Measurements from ENCODE around the gene DENND5B.
"Not testable (repeated sequence)": the region's sequence is repeated elsewhere in the genome, so short reads cannot be mapped to it uniquely, and the experiment has no call there.

The DENND5B gene

DNA sequence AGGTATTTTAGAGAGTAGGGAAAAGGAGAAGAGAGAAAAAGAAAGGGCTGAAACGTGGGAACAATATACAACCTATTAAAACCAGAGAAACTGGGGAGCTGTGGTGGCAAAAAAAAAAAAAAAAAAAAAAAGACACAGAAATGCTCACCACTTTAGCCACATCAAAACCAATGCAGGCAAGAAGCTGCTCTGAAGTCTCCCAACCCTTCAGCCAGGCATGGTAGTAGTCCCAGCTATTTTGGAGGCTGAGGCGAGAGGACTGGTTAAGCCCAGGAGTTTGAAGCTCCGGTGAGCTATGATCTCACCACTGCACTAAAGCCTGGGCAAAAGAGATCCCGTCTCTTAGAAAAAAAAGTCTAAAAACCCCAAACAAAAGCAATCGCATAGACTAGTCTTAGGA is 33.2 kb downstream of the DENND5B start:
- DNase-seq (ENCODE audit: low read depth in 2 of 2): no peak

DNA sequence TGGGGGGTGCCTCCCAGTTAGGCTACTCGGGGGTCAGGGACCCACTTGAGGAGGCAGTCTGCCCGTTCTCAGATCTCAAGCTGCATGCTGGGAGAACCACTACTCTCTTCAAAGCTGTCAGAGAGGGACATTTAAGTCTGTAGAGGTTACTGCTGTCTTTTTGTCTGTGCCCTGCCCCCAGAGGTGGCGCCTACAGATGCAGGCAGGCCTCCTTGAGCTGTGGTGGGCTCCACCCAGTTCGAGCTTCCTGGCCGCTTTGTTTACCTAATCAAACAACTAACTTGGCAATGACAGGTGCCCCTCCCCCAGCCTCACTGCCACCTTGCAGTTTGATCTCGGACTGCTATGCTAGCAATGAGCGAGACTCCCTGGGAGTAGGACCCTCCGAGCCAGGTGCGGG is 35.5 kb downstream of the DENND5B start:
- DNase-seq (ENCODE audit: low read depth in 2 of 2): not testable (repeated sequence)

DNA sequence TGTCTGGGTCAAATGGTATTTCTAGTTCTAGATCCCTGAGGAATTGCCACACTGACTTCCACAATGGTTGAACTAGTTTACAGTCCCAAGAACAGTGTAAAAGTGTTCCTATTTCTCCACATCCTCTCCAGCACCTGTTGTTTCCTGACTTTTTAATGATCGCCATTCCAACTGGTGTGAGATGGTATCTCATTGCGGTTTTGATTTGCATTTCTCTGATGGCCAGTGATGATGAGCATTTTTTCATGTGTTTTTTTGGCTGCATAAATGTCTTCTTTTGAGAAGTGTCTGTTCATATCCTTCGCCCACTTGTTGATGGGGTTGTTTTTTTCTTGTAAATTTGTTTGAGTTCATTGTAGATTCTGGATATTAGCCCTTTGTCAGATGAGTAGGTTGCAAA is 40.3 kb downstream of the DENND5B start:
- not testable (repeated sequence) for DNase-seq (ENCODE audit: low read depth in 2 of 2)

DNA sequence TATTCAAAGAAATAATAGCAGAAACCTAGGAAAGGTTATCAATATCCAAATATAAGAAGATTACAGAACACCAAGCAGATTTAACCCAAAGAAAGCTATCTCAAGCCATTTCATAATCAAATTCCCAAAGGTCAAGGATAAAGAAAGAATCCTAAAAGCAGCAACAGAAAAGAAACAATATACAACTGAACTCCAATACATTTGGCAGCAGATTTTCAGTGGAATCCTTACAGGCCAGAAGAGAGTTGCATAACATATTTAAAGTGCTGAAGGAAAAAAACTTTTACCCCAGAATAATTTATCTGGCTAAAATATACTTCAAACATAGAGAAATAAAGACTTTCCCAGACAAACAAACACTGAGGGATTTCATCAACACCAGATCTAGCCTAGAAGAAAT is 54.3 kb downstream of the DENND5B start:
- no peak for DNase-seq (ENCODE audit: low read depth in 2 of 2)

DNA sequence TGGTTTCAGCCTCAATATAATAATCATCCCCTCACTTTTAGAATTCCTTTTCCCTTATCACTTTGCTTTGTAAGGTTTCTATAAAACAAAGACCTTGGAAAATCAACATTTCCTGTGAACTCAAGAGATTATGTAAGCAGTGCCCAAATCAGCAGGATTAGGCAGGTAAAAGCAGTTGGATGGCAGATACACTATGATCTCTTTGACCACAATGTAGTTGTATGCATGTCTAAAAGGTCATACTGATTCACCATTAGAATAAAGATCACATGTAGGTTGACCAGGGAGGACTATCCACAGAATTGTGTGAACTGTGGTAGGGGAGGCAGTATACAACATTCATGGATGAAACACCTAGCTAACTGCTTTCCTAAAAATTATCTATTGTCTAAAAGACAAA is 57.5 kb downstream of the DENND5B start:
- DNase-seq (ENCODE audit: low read depth in 2 of 2): no peak

- DNase-seq (ENCODE audit: low read depth in 2 of 2): no peak
Measured at GRCh38 chr12:31531893-31532292, 59.0 kb downstream of the DENND5B start.

DNA sequence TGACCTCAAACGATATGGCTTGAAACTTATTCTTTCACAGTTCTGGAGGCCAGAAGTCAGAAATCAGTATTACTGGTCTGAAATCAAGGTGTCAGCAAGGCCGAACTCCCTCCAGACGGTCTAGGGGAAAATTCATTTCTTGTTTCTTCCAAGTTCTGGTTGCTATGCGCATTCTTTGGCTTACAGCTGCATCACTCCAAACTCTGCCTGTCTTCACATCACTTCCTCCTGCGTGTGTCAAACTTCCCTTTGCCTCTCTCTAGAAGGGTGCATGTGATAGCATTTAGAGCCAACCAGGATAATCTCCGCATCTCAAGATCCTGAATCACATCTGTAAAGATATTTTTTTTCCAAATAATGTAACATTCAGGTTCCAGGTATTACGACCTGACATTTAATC is 62.8 kb downstream of the DENND5B start:
- no peak for DNase-seq (ENCODE audit: low read depth in 2 of 2)

- DNase-seq (ENCODE audit: low read depth in 2 of 2): no peak
Measured at GRCh38 chr12:31527083-31527482, 63.9 kb downstream of the DENND5B start.

- DNase-seq (ENCODE audit: low read depth in 2 of 2): no peak
Measured at GRCh38 chr12:31526158-31526546, 64.8 kb downstream of the DENND5B start.

- DNase-seq (ENCODE audit: low read depth in 2 of 2): no peak
Measured at GRCh38 chr12:31525496-31526157, 65.3 kb downstream of the DENND5B start.

- no peak for DNase-seq (ENCODE audit: low read depth in 2 of 2)
Measured at GRCh38 chr12:31524791-31525495, 66.0 kb downstream of the DENND5B start.

- DNase-seq (ENCODE audit: low read depth in 2 of 2): no peak
Measured at GRCh38 chr12:31523306-31523705, 67.6 kb downstream of the DENND5B start.

GRCh38 chr12:31522607-31523006 is 68.3 kb downstream of the DENND5B start:
- no peak for DNase-seq (ENCODE audit: low read depth in 2 of 2)

DNA sequence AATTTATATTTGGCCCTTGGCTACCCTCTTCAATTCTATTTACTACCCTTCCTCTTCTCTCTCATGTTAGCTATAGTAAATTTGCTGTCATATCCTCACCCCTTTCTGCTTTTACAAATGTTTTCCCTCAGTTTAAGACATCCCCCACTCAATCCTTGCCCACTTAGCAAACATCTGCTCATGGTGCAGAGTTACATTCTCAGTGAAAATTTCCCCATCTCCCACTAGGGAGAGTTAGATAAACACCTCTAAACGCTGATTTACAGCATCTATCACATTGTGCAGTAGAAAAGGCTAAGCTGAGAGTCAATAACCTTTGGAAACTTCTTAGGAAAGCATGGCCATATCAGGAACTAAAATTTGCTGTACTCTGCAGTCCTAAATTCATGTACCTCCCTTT is 69.0 kb downstream of the DENND5B start:
- DNase-seq (ENCODE audit: low read depth in 2 of 2): no peak

DNA sequence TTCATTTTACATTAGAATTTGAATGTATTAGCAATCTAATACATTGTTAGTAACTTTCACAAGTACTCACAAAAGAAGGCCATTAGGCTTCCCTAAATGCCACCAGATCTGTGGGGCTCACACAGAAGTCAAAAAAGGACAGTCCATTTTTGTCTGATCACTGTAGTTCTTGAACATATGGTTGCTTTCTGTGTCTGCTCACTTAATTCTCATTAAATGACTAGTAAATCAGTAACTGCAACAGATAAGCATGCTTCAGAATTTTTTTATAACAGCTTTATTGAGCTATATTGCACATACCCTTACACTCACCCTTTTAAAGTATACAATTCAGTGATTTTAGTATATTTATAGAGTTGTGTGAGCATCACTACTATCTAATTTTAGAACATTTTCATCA is 71.4 kb downstream of the DENND5B start:
- DNase-seq (ENCODE audit: low read depth in 2 of 2): no peak

DNA sequence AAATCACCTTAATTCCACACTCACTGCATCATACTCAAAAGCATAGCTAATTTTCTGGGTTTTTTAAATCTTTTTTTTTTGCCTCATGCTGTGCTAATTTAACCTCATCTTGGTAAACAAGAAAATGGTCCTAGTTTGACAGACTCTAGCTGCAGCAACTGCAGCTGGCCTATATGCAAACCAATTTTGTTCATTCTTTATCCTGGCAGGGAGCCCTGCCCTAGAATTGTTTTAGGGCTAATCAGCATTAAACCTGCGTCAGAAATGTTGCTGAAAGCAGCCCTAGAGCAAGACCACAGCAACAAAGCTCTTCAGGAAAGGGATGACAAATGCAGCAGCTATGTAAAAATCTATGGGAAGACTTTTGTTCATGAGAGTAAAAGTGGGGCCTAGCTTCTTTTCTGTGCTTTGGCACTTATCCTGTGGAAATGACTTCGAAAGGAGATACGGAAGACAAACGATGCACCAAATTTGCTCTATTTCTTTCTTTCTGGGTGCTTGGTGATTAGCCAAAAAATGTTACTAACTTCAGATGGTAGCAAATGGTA is 72.2 kb downstream of the DENND5B start:
- no peak for DNase-seq (ENCODE audit: low read depth in 2 of 2)

DNA sequence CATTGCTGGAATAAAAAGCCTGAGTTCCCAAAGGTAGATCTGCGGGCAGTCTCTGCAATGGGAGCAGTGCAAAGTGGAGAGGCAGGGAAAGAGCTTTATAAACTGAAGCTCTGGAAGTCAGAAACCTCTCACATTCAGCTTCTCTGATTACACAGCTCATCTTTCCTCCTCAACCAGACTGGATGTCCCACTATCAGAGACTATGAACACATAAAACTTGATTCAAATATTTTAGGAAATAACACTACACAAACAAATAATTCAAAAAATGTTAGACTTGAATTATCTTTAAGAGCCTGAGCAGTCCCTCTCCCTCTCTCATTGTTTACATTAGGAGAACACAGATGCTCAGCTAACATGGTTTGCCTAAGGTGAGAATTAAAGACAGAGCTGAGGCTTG is 72.9 kb downstream of the DENND5B start:
- no peak for DNase-seq (ENCODE audit: low read depth in 2 of 2)

GRCh38 chr12:31516702-31517101 is 74.2 kb downstream of the DENND5B start:
- DNase-seq (ENCODE audit: low read depth in 2 of 2): no peak

DNA sequence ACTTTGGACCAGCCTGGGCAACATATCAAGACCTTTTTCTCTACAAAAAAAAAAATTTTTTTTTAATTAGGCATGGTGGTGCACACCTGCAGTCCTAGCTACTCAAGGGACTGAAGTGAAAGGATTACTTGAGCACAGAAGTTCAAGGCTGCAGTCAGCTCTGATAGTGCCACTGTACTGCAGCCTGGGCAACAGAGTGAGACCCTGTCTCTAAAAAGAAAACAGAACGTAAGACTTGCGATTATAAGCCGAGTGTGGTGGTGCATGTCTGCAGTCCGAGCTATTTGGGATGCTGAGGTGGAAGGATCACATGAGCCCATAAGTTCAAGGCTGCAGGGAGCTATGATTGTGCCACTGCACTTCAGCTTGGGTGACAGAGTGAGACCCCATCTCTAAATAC is 76.0 kb downstream of the DENND5B start:
- DNase-seq (ENCODE audit: low read depth in 2 of 2): no peak

- no peak for DNase-seq (ENCODE audit: low read depth in 2 of 2)
Measured at GRCh38 chr12:31510034-31510433, 80.9 kb downstream of the DENND5B start.

GRCh38 chr12:31508436-31509150 is 82.3 kb downstream of the DENND5B start:
- DNase-seq (ENCODE audit: low read depth in 2 of 2): no peak

- no peak for DNase-seq (ENCODE audit: low read depth in 2 of 2)
Measured at GRCh38 chr12:31507966-31508365, 83.0 kb downstream of the DENND5B start.
